Activated CD8-positive, alpha-beta T cell treated with anti-CD3 and anti-CD28 coated beads for 36 hours (primary cell): ENCODE results near the gene RNF14. TPM values are rescaled to one million over a fixed set of nuclear protein-coding genes. Genes with fewer than 3 reads are reported as not detected.

Experiments used
- ATAC-seq: fragments of 200-7000 bp; cut with Tn5 transposase; one replicate; pipeline ENCODE4 v1.10.0; 2021; ENCODE audit warnings: mild to moderate bottlenecking, moderate library complexity
- CTCF ChIA-PET: fragments of 350-600 bp; sonication (Branson Sonifier 250); formaldehyde crosslinking; loops from one replicate; lab custom pipeline; 2021; ENCODE audit warnings: antibody characterized with exemption; lab: Charles Lee
- POLR2A ChIA-PET: fragments of 350-600 bp; sonication (Branson Sonifier 250); formaldehyde crosslinking; loops from one replicate; lab custom pipeline; 2021; ENCODE audit warnings: antibody characterized with exemption; lab: Charles Lee
- DNase-seq: peaks from one replicate; pipeline ENCODE4 v3.0.0-alpha.2; 2020
- H3K27ac Mint-ChIP-seq: one replicate; pipeline ENCODE4 v1.8.0; 2021; ENCODE audit warnings: mild to moderate bottlenecking, mixed read lengths
- H3K27me3 Mint-ChIP-seq: one replicate; pipeline ENCODE4 v1.8.0; 2021; ENCODE audit warnings: mixed read lengths
- H3K36me3 Mint-ChIP-seq: one replicate; pipeline ENCODE4 v1.8.0; 2021; ENCODE audit warnings: low read depth, mixed read lengths
- H3K4me1 Mint-ChIP-seq: one replicate; pipeline ENCODE4 v1.8.0; 2021; ENCODE audit warnings: low read depth, mixed read lengths
- H3K4me3 Mint-ChIP-seq: one replicate; pipeline ENCODE4 v1.8.0; 2021; ENCODE audit warnings: mild to moderate bottlenecking, moderate library complexity, mixed read lengths
- H3K9me3 Mint-ChIP-seq: one replicate; pipeline ENCODE4 v1.8.0; 2021; ENCODE audit warnings: mixed read lengths
- CTCF ChIP-seq: fragments of 200-600 bp; IDR thresholded peaks from one replicate; pipeline ENCODE4 v1.8.0; 2022; ENCODE audit warnings: antibody characterized with exemption, mild to moderate bottlenecking
- intact Hi-C: fragments of 100-400 bp; cut with micrococcal nuclease; formaldehyde crosslinking; loops from one replicate; pipeline ENCODE4 v1.10.0; 2022
- total RNA-seq, 2 experiments: library from RNA; stranded (reverse); gene quantifications; one replicate each; pipeline ENCODE4 v1.2.3, GENCODE V29; 2021

RNF14 gene
- total RNA-seq, 2 experiments from 2014 or later: 34.1 to 35.0 TPM

GRCh38 chr5:141957367-141957996 lies 11.4 kb upstream of the RNF14 start:
- no peak for TF ChIP-seq CTCF
- no peak for ATAC-seq
- H3K36me3 Mint-ChIP-seq: peaks cover 1% of the 10 kb centered on the region
- H3K27ac Mint-ChIP-seq: peak overlapping the region; percentile 58
- CTCF ChIA-PET: interaction anchor here (0.9 to 9.3 kb wide), 10 partner anchors 10 to 292 kb away, joined by 3 to 204 read pairs (median 7); partner anchors contain the start of genes PCDH1 and RNF14
- intact Hi-C loops: no loop called here
- H3K9me3 Mint-ChIP-seq: no peaks in the 10 kb centered on the region
- H3K4me3 Mint-ChIP-seq: peak overlapping the region; percentile 79
- POLR2A ChIA-PET: interaction anchor here (1.7 to 2.1 kb wide), 3 partner anchors 11 to 78 kb away, joined by 6 to 9 read pairs (median 8); partner anchors contain the start of gene RNF14
- DNase-seq: peak; percentile 21
- no peaks in the 10 kb centered on the region for H3K27me3 Mint-ChIP-seq
- H3K4me1 Mint-ChIP-seq: peaks cover 45% of the 10 kb centered on the region

GRCh38 chr5:141958113-141958512 lies 10.8 kb upstream of the RNF14 start, which contains the start of gene PCDH12:
TSS of gene PCDH12 (minus strand) at chr5:141958202. CDS start at chr5:141957851, 351 bp downstream.
- ChIA-PET CTCF (interaction anchor here (0.7 to 9.3 kb wide), 11 partner anchors 11 to 293 kb away, joined by 3 to 204 read pairs (median 9); partner anchors contain the start of genes DELE1, PCDH1 and RNF14), POLR2A (interaction anchor here (0.6 to 1.9 kb wide), 3 partner anchors 10 to 18 kb away, joined by 3 to 9 read pairs (median 6); partner anchors contain the start of gene RNF14)
- H3K27me3 Mint-ChIP-seq: no peaks in the 10 kb centered on the region
- H3K27ac Mint-ChIP-seq: peak within 1 kb of the TSS; percentile 90
- H3K4me1 Mint-ChIP-seq: peaks cover 45% of the 10 kb centered on the region
- intact Hi-C loops: no loop called here
- ATAC-seq: peak; percentile 26
- H3K4me3 Mint-ChIP-seq: peak within 1 kb of the TSS; percentile 79
- DNase-seq: peak; percentile 38
- H3K9me3 Mint-ChIP-seq: no peaks in the 10 kb centered on the region
- peaks cover 1% of the 10 kb centered on the region for H3K36me3 Mint-ChIP-seq
- TF ChIP-seq CTCF: no peak

GRCh38 chr5:141958546-141959172 lies 10.2 kb upstream of the RNF14 start:
- TF ChIP-seq CTCF: no peak
- peaks cover 45% of the 10 kb centered on the region for H3K4me1 Mint-ChIP-seq
- CTCF ChIA-PET: interaction anchor here (0.7 to 9.3 kb wide), 16 partner anchors 11 to 293 kb away, joined by 3 to 204 read pairs (median 22); partner anchors contain the start of genes DELE1, PCDH1 and RNF14
- H3K36me3 Mint-ChIP-seq: peaks cover 1% of the 10 kb centered on the region
- H3K9me3 Mint-ChIP-seq: no peaks in the 10 kb centered on the region
- H3K27ac Mint-ChIP-seq: peak overlapping the region; percentile 90
- ATAC-seq (peak; percentile 14), DNase-seq (peak; percentile 24)
- intact Hi-C loops: no loop called here
- POLR2A ChIA-PET: interaction anchor here (0.6 to 1.9 kb wide), 4 partner anchors 10 to 36 kb away, joined by 3 to 9 read pairs (median 4); partner anchors contain the start of gene RNF14
- H3K4me3 Mint-ChIP-seq: peak overlapping the region; percentile 79
- H3K27me3 Mint-ChIP-seq: no peaks in the 10 kb centered on the region

- Mint-ChIP-seq H3K27ac (no peak overlapping the region), H3K9me3 (no peaks in the 10 kb centered on the region), H3K27me3 (no peaks in the 10 kb centered on the region), H3K4me3 (no peak overlapping the region), H3K4me1 (peaks cover 45% of the 10 kb centered on the region), H3K36me3 (peaks cover 1% of the 10 kb centered on the region)
- ChIA-PET POLR2A (interaction anchor here (0.6 to 2.0 kb wide), 9 partner anchors 9 to 276 kb away, joined by 3 to 14 read pairs (median 5); partner anchors contain the start of gene RNF14), CTCF (interaction anchor here (0.6 to 9.3 kb wide), 57 partner anchors 8 to 367 kb away, joined by 3 to 204 read pairs (median 5); partner anchors contain the start of genes DELE1, FCHSD1, HDAC3 and PCDH1)
- peak; percentile 27 for ATAC-seq
- TF ChIP-seq CTCF: peak; percentile 8
- DNase-seq: peak; percentile 59
- intact Hi-C loops: loop anchor here (2.0 to 5.0 kb wide), 2 partner anchors 78 to 267 kb away; no protein-coding TSS in a partner anchor
Observed at GRCh38 chr5:141960018-141960417, 8.9 kb upstream of the RNF14 start.
